ENCODE results near the gene MINDY3. TPM values are rescaled to one million over a fixed set of nuclear protein-coding genes. Genes with fewer than 3 reads are reported as not detected.
"Not testable (repeated sequence)": the region's sequence is repeated elsewhere in the genome, so short reads cannot be mapped to it uniquely, and the experiment has no call there.

MINDY3 gene
- total RNA-seq, 1 donor from 2014 or later = 26.3 TPM

DNA sequence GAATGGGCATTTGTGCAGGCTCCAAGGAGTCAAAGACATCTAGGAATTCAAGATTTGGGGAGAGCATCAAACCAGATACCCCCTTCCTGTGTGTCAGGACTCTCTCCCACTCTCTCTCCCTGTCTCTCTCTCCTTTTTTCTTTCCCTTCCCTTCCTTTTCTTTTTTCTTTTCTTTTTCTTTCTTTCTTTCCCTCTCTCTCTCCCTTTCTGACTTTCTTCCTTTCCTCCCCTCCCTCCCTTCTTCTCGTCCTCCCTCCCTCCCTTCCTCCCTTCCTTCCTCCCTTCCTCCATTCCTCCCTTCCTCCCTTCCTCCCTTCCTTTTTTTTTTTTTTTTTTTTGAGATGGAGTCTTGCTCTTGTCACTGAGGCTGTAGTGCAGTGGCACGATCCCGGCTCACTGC, 24.1 kb upstream of the MINDY3 start:
- Mint-ChIP-seq H3K4me3 (no peak overlapping the region), H3K9me3 (no peaks in the 10 kb centered on the region), H3K36me3 (no peaks in the 10 kb centered on the region), H3K4me1 (ENCODE audit: unreplicated experiment) (no peaks in the 10 kb centered on the region), H3K27ac (no peak overlapping the region), H3K27me3 (peaks cover 39% of the 10 kb centered on the region)
- TF ChIP-seq, protein P1, sequence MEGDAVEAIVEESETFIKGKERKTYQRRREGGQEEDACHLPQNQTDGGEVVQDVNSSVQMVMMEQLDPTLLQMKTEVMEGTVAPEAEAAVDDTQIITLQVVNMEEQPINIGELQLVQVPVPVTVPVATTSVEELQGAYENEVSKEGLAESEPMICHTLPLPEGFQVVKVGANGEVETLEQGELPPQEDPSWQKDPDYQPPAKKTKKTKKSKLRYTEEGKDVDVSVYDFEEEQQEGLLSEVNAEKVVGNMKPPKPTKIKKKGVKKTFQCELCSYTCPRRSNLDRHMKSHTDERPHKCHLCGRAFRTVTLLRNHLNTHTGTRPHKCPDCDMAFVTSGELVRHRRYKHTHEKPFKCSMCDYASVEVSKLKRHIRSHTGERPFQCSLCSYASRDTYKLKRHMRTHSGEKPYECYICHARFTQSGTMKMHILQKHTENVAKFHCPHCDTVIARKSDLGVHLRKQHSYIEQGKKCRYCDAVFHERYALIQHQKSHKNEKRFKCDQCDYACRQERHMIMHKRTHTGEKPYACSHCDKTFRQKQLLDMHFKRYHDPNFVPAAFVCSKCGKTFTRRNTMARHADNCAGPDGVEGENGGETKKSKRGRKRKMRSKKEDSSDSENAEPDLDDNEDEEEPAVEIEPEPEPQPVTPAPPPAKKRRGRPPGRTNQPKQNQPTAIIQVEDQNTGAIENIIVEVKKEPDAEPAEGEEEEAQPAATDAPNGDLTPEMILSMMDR (conservative IDR thresholded peaks at IDR 0.05) = no peak
- DNase-seq (ENCODE audit: extremely low spot score, unreplicated experiment) = no peak

GRCh38 chr10:15881542-15881941, 21.2 kb upstream of the MINDY3 start:
- no peaks in the 10 kb centered on the region for H3K9me3 Mint-ChIP-seq
- no peak for DNase-seq (ENCODE audit: extremely low spot score, unreplicated experiment)
- no peak overlapping the region for H3K27ac Mint-ChIP-seq
- H3K4me1 Mint-ChIP-seq (ENCODE audit: unreplicated experiment) = no peaks in the 10 kb centered on the region
- H3K27me3 Mint-ChIP-seq = peaks cover 39% of the 10 kb centered on the region
- TF ChIP-seq, protein P1 (conservative IDR thresholded peaks at IDR 0.05) = no peak
- no peak overlapping the region for H3K4me3 Mint-ChIP-seq
- H3K36me3 Mint-ChIP-seq = no peaks in the 10 kb centered on the region

GRCh38 chr10:15879663-15880062, 19.4 kb upstream of the MINDY3 start:
- Mint-ChIP-seq H3K27ac (no peak overlapping the region), H3K36me3 (no peaks in the 10 kb centered on the region), H3K27me3 (peaks cover 50% of the 10 kb centered on the region)

DNA sequence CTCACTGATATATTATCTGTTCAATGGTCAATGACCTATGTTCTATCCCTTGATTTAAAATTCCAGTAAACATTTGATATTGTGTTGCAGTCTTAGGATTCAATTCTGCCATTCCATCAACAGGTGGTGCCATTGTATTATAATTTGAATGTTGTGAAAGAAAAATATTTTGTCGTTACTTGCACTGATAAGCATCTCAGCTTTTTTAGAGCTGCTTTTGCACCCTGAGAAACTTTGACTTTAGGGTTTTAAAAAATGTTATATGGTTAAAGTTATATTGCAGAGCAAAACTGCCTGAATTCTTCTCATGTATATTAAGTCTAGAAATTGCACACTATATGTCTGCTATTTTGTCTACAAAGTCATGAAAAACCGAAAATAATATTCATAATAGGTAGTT, 18.8 kb upstream of the MINDY3 start:
- Mint-ChIP-seq H3K9me3 (no peaks in the 10 kb centered on the region), H3K4me1 (ENCODE audit: unreplicated experiment) (no peaks in the 10 kb centered on the region), H3K27ac (no peak overlapping the region), H3K27me3 (peaks cover 53% of the 10 kb centered on the region), H3K36me3 (no peaks in the 10 kb centered on the region), H3K4me3 (no peak overlapping the region)
- DNase-seq (ENCODE audit: extremely low spot score, unreplicated experiment) = no peak
- TF ChIP-seq, protein P1 (conservative IDR thresholded peaks at IDR 0.05) = peak; percentile 81

More at GRCh38 chr10:15879663-15880062, 19.4 kb upstream of the MINDY3 start:
- Mint-ChIP-seq H3K4me1 (ENCODE audit: unreplicated experiment) (no peaks in the 10 kb centered on the region), H3K4me3 (no peak overlapping the region), H3K9me3 (no peaks in the 10 kb centered on the region)
- TF ChIP-seq, protein P1 (conservative IDR thresholded peaks at IDR 0.05) = no peak
- DNase-seq (ENCODE audit: extremely low spot score, unreplicated experiment) = no peak

DNA sequence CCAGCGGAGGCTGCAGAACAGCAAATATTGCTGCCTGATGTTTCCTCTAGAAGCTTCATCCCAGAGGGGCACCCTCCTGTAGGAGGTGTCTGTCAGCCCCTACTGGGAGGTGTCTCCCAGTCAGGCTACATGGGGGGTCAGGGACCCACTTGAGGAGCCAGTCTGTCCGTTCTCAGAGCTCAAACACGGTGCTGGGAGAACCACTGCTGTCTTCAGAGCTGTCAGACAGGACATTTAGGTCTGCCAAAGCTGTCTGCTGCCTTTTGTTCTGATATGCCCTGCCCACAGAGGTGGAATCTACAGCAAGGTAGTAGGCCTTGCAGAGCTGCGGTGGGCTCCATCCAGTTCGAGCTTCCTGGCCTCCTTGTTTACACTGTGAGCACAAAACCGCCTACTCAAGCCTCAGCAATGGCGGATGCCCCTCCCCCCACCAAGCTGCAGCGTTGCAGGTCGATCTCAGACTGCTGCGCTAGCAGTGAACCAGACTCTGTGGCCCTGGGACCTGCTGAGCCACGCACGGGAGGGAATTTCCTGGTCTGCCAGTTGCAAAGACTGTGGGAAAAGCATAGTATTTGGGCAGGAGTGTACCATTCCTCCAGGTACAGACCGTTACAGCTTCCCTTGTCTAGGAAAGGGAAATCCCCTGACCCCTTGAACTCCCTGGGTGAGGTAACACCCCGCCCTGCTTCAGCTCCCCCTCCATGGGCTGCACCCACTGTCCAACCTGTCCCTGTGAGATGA, 17.7 kb upstream of the MINDY3 start:
- no peak for DNase-seq (ENCODE audit: extremely low spot score, unreplicated experiment)
- Mint-ChIP-seq H3K4me1 (ENCODE audit: unreplicated experiment) (no peaks in the 10 kb centered on the region), H3K9me3 (no peaks in the 10 kb centered on the region), H3K27ac (no peak overlapping the region), H3K27me3 (peaks cover 52% of the 10 kb centered on the region), H3K4me3 (no peak overlapping the region), H3K36me3 (no peaks in the 10 kb centered on the region)
- TF ChIP-seq, protein P1 (conservative IDR thresholded peaks at IDR 0.05) = no peak

DNA sequence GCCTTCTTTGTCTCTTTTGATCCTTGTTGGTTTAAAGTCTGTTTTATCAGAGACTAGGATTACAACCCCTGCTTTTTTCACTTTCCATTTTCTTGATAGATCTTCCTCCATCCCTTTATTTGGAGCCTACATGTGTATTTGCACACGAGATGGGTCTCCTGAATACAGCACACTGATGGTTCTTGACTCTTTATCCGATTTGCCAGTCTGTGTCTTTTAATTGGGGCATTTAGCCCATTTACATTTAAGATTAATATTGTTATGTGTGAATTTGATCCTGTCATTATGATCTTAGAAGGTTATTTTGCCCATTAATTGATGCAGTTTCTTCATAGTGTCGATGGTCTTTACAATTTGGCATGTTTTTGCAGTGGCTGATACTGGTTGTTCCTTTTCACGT, 16.0 kb upstream of the MINDY3 start:
- H3K27ac Mint-ChIP-seq; H3K36me3 Mint-ChIP-seq; H3K9me3 Mint-ChIP-seq; H3K4me3 Mint-ChIP-seq; DNase-seq (ENCODE audit: extremely low spot score, unreplicated experiment); H3K4me1 Mint-ChIP-seq (ENCODE audit: unreplicated experiment): not testable (repeated sequence)
- peaks cover 39% of the 10 kb centered on the region for H3K27me3 Mint-ChIP-seq

DNA sequence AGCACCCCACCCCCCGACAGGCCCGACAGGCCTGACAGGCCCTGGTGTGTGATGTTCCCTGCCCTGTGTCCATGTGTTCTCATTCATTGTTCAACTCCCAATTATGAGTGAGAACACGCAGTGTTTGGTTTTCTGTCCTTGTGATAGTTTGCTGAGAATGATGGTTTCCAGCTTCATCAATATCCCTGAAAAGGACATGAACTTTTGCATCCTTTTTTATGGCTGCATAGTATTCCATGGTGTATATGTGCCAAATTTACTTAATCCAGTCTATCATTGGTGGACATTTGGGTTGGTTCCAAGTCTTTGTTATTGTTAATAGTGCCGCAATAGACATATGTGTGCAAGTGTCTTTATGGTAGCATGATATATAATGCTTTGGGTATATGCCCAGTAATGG, 12.3 kb upstream of the MINDY3 start:
- not testable (repeated sequence) for DNase-seq (ENCODE audit: extremely low spot score, unreplicated experiment); H3K4me3 Mint-ChIP-seq; H3K27ac Mint-ChIP-seq; H3K9me3 Mint-ChIP-seq; H3K4me1 Mint-ChIP-seq (ENCODE audit: unreplicated experiment); H3K36me3 Mint-ChIP-seq
- H3K27me3 Mint-ChIP-seq = peaks cover 54% of the 10 kb centered on the region
